HG02973 (cell line): ENCODE measurements around the gene HEATR5A.
A peak's percentile ranks its signal among the peaks of the same experiment; 100 is the strongest.
"Not testable (repeated sequence)": the region's sequence is repeated elsewhere in the genome, so short reads cannot be mapped to it uniquely, and the experiment has no call there.

Experiments used
- ATAC-seq: cut with Tn5 transposase; IDR thresholded peaks from one replicate; pipeline ENCODE4 v1.9.1; 2021; ENCODE audit warnings: moderate library complexity; ENCODE audit not compliant: unreplicated experiment

Gene HEATR5A

GRCh38 chr14:31287294-31287972 is 132.9 kb downstream of the HEATR5A start:
- no peak for ATAC-seq

DNA sequence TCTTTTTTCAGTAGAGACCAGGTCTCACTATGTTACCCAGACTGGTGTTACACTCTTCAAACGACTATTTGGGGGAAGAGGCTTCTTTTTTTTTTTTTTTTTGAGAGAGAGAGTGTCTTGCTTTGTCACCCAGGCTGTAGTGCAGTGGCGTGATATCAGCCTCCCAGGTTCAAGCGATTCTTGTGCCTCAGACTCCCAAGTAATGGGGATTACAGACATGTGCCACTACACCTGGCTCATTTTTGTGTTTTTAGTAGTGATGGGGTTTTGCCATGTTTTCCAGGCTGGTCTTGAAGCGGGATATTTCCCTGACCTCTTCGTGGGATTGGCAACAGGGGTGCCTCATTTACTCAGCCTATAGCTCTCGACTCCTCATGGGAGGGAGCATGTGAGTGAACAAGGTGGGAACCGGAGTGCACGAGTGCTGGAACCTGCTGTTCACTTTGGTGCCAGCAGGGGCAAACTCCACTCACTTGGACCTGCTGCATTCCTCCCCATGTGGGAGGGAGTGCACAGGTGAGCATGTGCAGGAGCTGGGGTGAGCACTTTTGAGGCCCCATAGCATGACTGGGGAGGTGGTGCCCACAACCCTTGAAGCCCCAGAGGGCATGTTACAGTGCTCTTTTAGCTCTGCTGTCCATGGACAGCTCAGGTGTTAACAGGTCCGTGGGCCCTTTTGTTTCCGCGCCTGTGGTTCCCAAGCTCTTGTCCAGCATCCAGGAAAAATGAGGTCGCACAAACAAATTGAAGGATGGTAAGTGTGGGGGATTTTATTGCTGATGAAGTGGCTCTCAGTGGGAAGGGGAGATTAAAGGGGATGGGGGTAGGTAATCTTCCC is 133.7 kb downstream of the HEATR5A start:
- ATAC-seq = no peak

GRCh38 chr14:31283578-31284252 is 136.6 kb downstream of the HEATR5A start:
- peak; percentile 74 for ATAC-seq

DNA sequence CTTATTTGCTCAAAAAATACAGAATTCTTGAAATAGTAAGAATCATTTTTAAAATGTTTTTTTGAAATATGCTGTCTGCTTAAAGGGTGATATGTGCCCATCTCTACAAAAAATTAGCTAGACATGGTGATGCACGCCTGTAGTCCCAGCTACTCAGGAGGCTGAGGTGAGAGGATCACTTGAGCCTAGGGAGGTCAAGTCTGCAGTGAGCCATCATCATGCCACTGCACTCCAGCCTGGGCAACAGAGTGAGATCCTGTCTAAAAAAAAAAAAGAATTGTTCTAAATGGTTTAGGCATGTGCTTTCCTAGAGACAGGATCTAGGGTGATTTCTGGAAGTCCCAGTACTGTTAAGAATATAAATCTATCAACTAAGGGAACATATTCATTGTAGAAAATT is 137.2 kb downstream of the HEATR5A start:
- ATAC-seq = peak; percentile 22

GRCh38 chr14:31280871-31281220 is 139.5 kb downstream of the HEATR5A start:
- no peak for ATAC-seq

GRCh38 chr14:31280132-31280870 is 140.0 kb downstream of the HEATR5A start:
- ATAC-seq = no peak

GRCh38 chr14:31278883-31279282 is 141.5 kb downstream of the HEATR5A start:
- ATAC-seq = no peak

- no peak for ATAC-seq
These were observed 143.3 kb downstream of the HEATR5A start for GRCh38 chr14:31277085-31277484.

DNA sequence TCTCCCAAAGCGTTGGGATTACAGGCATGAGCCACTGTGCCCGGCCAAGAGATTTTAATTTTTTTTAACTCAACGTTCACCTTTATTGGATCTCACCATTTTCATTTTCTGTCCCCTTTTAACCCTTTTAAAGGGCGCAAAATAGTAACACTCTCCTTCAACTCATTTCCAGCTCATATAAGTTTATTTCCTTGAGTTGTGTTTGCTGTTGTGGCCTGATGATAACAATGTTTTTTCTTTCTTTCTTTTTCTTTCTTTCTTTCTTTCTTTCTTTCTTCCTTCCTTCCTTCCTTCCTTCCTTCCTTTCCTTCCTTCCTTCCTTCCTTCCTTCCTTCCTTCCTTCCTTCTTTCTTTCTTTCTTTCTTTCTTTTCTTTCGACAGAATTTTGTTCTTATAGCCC is 143.9 kb downstream of the HEATR5A start:
- not testable (repeated sequence) for ATAC-seq

DNA sequence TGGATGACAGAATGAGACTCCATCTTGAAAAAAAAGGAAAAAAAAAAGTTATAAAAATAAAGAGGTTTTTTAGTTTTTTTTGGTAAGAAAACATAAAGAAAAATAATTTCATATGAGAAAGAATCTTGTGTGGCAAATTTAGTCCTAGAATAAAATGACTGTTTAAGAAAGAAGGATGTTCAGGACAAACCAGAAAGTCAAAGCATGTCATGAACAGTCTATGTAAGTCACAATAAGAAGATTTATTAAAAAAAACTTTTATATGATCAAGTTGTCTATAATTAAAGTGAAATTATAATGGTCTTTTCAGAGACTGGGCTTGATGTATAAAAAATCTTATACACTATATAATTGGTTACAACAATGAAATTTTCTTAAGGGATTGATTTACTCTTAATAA is 144.6 kb downstream of the HEATR5A start:
- ATAC-seq = no peak

DNA sequence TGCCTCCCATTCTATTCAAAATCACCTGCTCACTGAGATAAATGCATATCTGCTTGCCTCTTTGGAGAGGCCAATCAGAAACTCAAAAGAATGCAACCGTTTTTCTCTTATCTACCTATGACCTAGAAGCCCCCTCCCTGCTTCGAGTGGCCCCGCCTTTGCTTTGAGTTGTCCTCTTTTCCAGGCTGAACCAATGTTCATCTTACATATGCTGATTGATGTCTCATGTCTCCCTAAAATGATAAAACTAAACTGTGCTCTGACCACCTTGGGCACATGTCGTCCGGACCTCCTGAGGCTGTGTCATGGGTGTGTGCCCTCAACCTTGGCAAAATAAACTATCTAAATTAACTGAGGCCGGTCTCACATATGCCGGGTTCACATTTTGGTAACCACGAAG is 148.7 kb downstream of the HEATR5A start:
- ATAC-seq = no peak

DNA sequence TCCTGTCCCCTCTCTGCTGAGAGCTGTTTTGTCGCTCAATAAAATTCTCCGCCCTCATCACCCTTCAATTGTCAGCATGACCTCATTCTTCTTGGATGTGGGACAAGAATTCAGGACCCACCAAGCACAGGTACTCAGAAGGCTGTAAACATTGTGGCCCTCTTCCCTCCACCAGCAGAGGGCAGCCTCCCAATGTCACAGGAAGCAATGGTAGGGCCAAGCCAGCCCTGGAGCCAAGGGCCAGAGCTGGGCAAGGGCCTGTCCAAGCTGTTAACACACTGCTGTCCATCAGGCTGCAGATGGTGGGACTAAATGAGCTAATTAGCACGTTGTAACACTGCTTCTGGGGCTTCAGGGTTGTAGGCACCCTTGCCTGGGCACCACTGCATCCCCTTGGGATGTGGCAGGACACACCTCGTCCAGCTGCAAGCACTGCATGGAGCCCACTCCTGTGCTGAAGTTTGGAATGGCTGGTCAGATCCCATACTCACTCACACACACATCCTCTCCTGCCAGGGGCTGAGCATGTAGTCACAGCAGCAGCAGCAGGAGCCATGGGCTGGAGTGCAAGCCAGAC is 150.1 kb downstream of the HEATR5A start:
- ATAC-seq = no peak

DNA sequence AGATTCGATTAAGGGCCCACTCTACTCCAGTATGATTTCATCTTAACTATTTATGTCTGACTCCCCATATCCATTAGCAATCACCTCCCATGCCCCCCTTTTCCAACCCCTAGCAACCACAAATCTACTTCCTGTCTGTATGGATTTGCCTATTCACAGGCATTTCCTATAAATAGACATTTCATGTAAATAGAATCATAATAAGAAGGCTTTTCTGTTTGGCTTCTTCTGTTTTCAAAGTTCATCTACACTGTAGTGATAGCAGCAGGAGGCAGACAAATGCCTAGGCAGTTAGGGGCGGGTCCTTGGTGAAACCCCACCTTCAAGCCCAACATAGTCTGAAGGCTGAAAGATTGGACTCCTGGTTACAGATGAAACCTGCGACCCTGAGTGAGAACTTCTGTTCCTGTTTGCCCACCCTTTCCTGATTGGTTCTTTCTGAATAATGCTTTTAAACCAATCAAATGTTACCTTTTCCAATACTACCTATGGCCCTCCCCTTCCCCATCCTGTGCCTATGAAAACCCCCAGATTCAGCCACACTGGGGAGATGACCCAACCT is 150.6 kb downstream of the HEATR5A start:
- no peak for ATAC-seq

DNA sequence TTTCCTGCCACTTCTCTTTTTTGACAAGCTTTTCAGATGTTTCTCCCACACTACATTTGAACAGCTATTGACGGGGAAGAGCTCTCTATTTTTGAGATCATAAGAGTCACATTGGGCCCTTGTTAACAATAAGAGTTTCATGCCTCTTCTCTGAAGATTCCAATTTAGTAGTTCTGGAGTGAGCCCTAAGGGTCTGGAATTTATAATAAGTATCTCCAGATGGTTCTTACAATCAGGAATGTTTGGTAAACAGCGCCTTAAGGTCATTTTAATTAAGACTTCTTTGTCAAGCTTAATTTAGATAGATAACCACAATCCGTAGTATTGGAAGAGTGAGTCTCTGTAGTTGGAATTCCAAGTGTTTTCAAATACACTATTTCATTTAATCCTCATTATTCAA is 152.1 kb downstream of the HEATR5A start:
- ATAC-seq = no peak

DNA sequence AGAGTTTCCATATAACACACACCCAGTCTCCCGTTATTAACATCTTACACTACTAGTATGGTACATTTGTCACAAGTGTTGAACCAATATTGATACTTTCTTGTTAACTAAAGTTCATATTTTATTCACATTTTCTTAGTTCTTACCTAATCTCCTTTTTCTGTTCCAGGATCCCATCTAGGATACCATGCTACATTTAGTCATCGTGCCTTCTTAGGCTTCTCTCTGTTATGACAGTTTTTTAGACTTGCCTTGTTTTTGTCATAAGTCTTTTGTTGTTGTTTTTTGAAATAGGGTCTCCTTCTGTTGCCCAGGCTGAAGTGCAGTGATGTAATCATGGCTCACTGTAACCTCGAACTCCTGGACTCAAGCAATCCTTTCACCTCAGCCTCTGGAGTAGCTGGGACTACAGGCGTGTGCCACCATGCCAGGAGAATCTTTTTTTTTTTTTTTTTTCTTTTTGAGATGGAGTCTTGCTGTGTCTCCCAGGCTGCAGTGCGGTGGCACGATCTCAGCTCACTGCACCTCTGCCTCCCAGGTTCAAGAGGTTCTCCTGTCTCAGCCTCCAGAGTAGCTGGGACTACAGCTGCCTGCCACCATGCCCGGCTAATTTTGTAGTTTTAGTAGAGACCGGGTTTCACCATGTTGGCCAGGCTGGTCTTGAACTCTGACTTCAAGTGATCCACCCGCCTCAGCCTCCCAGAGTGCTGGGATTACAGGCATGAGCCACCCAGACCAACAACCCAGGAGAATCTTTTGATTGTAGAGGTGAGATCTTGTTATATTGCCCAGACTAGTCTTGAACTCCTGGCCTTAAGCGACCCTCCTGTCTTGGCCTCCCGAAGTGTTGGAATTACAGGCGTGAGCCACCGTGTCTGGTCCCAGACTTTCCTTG is 153.7 kb downstream of the HEATR5A start:
- no peak for ATAC-seq

DNA sequence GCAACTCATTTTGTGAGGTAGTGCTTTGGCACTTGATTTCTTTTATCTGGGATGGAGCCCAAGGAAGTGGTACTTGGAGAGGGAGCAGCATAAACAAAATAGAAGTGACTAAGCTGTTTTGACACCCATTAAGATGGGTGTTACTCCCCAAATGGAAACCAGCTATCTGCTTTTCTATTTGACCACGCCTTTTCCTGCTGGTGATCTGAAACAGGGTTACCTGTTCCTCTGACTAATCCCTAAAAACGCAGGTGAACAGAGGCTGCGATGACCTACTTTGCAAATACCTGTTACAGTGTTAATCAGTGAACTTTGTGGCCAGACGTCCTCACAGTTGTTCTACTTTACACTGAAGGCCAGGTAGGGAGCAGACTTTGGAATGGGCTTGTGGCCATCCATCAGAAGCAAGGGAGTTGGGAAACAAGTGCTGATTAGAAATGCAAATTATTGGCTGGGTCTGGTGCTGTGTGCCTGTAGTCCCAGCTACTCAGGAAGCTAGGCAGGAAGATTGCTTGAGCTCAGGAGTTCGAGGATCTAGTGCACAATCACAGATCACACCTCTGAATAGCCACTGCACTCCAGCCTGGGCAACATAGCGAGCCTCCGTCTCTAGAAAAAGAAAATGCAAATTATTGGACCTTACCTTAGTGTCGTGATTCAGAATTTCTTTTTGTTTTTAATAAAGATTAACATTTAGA is 154.5 kb downstream of the HEATR5A start:
- no peak for ATAC-seq

DNA sequence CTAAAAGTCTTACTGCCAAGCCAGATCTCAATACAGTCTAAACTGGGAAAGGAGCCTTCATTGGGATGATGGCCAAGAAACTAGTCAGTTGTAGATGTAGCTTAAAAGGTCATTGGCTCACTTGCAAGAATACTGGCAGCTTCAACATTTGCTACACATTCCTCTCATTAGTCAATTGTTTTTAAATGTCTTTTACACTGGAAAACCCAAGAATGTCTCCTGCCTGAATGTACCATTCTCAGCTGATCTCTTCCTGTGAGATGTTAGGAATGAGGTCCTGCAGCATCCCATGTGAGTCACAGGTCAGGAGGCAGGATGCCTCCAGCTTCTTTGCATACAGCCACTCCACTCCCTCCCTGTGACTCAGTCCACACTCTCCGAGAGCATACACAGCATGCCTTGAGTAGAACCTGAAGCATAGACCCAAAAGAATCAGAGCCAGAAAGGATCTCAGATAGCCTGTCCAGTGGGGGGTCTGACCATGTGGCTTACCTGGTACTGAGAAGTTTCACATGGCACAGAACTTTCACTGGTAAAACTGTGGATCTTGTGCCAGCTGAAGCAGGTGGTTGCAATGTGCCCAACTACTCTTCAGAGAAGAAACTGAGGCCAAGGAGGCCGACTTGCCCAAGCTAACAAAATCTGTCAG is 156.7 kb downstream of the HEATR5A start:
- no peak for ATAC-seq
